HL-60/S4 treated with phorbol 12-myristate 13-acetate at 8.2 ng/mL for 4 days and 3 days (cell line): ENCODE measurements around the gene SURF1.
"Not testable (repeated sequence)": the region's sequence is repeated elsewhere in the genome, so short reads cannot be mapped to it uniquely, and the experiment has no call there.

Experiments used
- in situ Hi-C: fragments of 300-500 bp; cut with MboI; formaldehyde crosslinking; loops from 2 replicates; pipeline ENCODE4 v1.15.0; 2022; ENCODE audit warnings: low sequenced_read_pairs

Gene SURF1, protein sequence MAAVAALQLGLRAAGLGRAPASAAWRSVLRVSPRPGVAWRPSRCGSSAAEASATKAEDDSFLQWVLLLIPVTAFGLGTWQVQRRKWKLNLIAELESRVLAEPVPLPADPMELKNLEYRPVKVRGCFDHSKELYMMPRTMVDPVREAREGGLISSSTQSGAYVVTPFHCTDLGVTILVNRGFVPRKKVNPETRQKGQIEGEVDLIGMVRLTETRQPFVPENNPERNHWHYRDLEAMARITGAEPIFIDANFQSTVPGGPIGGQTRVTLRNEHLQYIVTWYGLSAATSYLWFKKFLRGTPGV

DNA sequence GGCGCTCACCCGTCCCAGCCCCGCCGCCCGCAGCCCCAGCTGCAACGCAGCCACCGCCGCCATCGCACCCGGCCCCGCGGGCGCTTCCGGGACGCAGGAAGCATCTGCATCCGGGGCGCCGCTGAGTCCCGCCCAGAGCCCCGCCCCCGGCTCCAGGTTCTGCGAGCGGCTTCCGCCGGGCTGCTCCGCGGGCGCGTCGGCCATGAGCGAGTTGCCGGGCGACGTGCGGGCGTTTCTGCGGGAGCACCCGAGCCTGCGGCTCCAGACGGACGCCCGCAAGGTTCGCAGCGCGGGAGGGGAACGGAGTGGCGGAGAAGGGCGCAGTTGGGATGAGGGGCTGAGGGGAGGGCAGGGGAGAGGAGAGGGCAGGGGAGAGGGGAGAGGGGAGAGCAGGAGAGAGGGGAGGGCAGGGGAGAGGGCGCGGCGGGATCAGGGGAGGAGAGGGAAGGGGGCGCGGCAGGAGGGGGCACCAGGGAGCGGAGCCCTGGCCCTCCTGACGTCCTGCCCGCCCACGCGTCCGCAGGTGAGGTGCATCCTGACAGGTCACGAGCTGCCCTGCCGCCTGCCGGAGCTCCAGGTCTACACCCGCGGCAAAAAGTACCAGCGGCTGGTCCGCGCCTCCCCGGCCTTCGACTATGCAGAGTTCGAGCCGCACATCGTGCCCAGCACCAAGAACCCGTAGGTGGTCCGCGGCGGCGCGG is at the start of gene SURF1, which contains the start of gene SURF2:
TSS of gene SURF1 (minus strand) at position 97 of the 701 bp plus-strand sequence. CDS start at position 63, 34 bp downstream.
TSS of gene SURF2 (plus strand) at position 160 of the 701 bp plus-strand sequence. CDS start at position 203, 43 bp downstream.
- in situ Hi-C loops, result no loop called here

DNA sequence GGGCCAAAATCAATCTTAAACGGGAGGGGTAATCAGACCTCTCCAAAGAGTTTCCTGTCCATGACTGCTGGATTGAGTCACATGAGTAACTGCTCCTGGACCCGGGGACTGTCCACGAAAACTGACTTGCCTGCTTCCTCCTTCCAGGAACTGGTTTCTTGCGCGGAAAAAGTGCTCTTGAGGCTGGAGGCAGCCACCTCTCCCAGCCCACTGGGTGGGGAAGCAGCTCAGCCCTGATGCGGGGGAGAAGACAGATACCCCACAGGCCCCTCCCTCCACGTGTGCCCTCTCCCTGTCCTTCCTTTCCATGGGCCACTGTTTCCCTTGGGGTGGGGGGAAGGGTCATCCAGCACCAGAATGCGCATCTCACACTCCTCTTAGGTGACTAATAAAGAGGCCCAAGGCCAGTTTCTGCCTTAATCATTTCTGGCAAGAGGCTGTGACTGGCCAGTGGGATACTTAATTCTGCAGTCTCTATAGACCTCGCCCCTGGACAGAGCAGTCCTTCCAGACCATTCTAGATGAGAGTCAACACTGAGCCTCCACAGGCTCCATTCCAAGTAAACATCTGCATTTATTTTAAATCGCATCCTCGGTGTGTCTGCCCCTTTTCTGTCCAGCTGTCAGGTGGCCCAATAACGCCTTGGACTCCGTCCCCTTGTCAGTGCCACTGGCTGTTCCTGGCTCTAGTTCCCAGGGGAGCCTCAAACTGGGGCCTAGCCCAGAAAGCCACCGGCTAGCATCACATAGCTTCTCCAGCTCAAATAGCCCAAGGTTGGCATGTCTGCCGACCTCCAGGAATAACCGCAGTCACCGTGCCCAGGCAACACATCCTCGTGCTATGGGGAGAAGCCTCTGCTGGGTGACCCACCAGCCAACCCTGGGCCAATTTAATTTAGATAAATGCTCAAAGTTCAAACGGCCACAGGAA is 49.5 kb upstream of the SURF1 start:
- in situ Hi-C loops, result no loop called here

DNA sequence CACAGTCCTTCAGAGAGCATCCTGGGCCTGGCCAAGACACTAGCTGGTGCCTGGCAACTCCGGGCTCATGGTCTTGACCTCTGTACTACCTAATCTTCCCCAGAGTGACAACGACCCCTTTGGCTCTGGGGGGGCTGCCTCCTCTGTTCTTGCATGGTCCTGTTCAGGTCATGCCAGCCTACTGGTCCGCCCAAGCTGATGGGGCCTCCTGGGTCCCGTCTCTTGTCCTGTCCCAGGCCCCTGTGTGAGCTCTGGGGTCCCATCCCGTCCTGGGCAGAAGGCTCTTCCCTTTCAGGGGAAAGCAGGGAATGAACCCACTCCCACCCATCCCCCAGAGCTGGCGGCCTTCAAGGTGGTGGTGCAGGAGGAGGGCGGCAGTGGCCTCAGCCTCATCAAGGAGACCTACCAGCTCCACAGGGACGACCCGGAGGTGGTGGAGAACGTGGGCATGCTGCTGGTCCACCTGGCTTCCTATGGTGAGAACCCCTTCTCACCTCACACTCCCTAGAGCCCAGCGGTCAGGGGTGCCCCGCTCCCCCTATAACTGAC is 48.2 kb upstream of the SURF1 start:
- in situ Hi-C loops, result no loop called here

DNA sequence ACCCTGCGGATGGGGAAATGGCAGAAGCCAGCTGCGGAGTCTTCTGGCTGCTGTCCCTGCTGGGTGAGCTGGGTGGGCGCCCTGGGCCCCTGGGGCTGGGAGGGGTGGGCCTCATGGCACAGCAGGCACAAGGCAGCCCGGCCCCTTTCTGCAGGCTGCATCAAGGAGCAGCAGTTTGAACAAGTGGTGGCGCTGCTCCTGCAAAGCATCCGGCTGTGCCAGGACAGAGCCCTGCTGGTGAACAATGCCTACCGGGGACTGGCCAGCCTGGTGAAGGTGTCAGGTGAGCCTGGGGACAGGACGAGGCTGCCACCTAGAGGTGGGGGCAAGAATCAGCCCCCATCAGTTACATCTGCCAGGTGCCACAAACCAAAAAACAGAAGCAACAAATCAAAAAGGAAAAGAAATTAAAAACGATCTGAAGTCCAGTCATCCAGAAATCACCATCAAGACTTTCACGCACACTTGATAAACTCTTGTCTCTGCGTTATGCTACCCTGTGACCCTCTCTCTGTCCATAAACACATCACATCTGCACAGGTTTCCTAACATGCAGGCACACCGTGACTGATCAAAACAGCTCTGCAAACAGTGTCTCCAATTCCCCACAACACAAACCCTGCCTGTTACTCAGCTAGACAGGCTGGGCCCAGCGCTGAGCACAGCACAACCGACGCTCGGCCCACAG is 47.6 kb upstream of the SURF1 start:
- in situ Hi-C loops, result no loop called here

DNA sequence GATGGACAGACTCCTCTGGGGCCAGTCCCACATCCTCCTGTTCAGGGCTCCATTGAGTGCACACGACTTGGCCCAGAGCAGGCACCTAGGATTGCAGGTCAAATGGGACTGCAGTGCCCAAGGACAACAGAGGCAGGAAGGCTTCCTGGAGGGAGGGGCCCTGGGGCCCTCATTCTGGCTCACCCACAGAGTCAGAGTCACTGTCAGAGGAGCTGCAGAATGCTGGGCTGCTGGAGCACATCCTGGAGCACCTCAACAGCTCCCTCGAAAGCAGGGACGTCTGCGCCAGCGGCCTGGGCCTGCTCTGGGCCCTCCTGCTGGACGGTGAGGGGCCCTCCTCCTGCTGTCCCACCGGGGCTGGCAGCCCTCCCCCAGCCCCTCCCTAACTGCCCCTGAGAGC is 46.4 kb upstream of the SURF1 start:
- in situ Hi-C loops, result no loop called here

DNA sequence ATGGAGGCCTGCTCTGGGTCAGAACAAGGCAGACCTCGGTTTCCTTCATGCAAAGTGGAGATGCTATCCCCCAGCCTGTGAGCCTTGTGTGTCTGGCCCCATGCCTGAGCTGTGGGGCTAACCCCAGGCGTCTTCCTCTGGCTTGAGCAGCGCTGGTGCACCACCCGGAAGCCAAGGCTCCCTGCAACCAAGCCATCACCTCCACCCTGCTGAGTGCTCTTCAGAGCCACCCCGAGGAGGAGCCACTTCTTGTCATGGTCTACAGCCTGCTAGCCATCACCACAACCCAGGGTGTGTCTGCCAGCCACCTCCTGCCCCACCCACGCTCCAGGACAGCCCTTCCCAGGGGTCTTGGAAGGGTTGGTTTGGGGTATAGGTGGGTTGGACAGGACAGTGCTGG is 45.3 kb upstream of the SURF1 start:
- in situ Hi-C loops, result no loop called here

DNA sequence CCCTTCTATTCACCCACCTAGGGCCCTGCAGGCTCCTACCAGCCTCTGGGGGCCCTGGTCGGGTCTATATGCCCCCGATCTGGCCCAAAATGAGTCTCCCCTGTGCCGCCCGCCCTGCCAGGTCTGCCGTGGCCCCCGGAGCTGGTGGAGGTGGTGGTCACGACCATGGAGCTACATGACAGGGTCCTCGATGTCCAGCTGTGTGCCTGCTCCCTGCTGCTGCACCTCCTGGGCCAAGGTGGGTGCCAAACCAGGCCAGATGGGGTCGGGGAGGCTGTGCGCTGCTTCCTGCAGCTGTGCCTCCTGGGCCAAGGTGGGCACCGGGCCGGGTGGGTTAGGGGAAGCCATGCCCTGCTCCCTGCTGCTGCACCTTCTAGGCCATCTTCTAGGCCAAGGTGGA is 44.0 kb upstream of the SURF1 start:
- in situ Hi-C loops, result no loop called here

DNA sequence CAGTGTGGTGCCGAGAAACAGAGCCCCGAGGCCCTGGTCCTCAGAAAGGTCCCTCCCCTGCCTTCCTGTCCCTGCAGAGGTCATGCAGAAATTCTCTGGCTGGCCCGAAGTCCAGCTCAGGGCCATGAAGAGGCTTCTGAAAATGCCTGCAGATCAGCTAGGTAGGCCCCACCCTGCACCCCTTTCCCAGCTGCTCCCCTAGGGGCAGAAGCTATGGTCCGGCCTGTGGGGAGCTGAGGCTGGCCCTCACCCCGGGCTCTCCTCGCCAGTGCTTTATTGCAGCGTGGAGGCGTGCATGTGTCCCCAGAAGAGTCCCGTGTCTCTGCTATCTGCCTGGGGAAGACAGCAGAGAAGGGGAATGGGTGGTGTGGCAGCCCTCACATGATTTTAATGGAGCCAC is 41.6 kb upstream of the SURF1 start:
- in situ Hi-C loops, result no loop called here

DNA sequence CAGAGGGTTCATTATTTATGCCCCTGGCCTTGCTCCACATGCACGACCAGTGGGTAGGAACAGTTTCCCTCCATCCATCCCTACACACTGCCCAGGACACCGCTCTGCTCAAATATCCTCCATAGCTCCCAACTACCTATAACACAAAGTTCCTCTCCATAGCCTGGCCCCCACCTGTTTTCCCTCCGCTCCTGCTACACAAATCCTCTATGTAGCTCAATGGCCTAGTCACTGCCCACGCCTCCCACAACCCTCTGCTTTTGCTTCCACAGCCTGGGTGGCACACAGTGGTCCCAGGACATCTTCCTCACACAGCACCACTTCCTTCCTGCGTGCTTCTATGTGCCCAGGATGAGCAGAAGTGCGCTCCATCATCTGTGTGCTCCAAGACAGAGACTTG is 41.1 kb upstream of the SURF1 start:
- in situ Hi-C loops, result no loop called here

DNA sequence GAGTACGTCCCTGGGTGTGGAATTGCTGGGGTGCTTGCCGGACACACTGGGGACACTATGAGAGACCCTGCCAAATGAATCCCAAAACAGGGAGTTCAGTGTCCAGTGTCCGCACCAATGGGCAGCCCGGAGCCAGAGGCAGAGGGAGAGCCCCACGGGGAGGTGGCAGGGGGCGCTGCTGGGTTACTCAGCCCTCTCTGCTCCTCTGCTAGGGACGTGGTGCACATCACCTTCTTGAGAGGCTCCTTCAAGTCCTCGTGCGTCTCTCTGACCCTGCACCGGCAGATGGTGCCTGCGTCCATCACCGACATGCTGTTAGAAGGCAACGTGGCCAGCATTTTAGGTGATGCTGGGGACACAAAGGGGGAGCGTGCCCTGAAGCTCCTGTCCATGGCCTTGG is 40.7 kb upstream of the SURF1 start:
- in situ Hi-C loops, result no loop called here

DNA sequence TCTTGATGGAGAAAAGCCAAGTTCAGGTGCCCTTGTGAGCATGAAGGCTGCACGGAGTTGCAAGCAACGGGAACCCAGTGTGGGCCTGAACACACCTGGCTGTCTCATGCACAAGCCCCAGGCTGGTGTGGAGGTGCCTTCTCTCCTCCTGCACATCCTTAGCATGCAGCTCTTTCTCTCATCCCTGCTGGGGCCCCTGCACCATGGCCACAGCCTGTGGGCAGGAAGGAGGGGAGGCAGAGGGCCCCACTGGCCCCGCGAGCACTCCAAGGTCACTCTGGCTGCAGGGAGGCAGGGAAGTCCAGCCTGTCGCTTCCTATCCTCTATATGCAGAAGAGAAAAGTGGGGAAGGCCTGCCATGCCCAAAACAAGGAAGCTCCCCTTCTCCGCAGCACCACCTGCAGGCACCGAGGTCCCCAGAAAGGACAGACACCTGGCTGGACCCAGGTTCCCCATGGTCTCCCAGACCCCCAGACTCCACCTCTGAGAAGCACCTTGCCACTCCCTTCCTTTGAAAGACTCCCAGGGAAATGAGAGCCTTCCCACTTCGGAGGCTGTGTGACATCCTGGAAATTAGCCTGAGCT is 38.5 kb upstream of the SURF1 start:
- in situ Hi-C loops, result no loop called here

DNA sequence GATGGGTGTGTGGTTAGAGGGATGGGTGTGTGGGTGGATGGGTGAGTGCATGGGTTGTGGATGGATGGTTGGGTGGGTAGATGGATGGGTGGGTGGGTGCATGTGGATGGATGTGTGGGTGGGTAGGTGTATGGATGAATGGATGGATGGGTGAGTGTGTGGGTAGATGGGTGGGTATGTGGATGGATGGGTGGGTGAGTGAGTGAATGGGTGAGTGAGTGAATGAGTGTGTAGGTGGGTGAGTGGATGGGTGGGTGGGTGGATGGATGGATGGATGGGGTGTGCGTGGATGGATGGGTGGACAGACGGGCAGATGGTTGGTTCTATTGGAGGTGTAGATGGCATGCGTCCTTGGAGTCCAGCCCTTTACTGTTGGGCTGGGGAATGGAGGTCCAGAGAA is 37.1 kb upstream of the SURF1 start:
- in situ Hi-C loops, result no loop called here

DNA sequence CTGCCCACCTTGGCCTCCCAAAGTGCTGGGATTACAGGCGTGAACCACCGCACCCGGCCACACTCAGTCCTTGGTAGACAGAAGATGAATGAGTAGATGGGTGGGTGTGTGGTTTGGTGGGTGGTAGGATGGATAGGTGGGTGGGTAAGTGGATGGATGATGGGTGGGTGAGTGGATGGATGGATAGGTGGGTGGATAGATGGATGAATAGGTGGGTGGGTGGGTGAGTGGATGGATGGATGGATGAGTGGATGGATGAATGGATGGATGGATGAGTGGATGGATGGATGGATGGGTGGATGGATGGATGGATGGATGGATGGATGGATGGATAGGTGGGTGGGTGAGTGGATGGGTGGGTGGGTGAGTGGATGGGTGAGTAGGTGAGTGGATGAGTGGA is 36.0 kb upstream of the SURF1 start:
- in situ Hi-C loops, result not testable (repeated sequence)

DNA sequence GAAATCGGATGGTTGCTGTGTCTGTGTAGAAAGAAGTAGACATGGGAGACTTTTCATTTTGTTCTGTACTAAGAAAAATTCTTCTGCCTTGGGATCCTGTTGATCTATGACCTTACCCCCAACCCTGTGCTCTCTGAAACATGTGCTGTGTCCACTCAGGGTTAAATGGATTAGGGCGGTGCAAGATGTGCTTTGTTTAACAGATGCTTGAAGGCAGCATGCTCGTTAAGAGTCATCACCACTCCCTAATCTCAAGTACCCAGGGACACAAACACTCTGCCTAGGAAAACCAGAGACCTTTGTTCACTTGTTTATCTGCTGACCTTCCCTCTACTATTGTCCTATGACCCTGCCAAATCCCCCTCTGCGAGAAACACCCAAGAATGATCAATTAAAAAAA is 35.2 kb upstream of the SURF1 start:
- in situ Hi-C loops, result not testable (repeated sequence)

DNA sequence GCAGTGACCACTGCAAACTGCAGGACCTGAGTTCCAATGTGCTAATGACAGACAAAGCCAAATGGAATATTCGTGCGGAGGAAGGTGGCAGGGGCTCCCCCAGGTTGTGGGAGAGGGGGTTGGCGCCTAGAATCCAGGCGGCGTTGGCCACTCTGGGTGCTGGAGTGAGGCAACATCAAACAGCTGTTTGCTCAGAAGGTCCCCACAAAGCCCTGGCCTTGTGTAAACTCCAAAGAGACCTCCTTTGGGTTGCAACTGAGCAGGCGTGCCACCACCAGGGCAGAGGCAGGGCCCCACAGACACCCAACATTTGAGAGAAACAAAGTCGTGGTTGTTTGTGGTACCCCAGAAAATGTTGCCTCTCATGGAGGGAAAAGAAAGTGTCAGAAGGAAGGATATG is 34.4 kb upstream of the SURF1 start:
- in situ Hi-C loops, result no loop called here

DNA sequence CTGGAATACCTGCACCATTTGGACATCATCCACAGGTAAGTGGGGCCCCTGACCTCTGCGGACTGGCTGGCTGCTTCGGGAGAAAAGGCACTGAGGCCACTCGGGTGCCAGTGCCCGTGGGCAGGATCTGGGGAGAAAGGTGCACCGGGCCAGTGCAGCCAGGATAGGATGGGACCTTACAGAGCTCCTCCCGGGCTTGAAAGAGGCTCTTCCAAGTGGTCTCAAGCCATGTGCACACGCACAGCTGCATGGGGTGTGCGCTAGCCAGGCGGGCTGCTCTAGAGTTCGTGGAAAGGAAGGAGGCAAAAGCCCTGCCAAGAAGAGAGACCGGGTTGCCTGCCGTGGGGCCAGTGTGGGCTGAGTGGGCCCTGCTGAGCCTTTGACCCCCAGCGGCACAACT is 33.3 kb upstream of the SURF1 start:
- in situ Hi-C loops, result no loop called here

DNA sequence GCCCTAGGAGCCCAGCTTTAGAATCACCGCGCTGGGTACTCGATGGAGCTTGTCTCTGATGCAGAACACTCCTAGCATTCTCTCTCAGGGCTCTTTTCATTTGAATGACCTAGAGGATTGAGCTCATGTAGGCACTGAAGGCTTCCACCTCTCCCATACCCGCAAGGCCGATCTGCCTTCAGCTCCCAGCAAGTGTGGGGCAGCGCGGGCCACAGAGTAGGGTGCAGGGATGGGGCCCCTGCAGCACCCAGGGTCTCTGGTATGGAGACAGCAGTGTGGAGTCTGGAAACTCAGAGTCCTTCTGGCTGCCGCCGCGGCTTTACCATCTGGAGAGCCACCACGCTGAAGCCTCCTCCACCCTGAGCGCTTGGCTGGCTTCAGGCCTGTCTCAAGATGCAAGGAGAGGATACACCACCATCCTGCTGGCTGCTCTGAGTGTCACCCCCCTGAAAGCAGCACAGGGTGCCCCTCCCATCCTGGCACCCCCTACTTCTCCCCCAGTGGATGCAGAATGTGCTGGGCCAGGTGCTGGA is 32.8 kb upstream of the SURF1 start:
- in situ Hi-C loops, result no loop called here

DNA sequence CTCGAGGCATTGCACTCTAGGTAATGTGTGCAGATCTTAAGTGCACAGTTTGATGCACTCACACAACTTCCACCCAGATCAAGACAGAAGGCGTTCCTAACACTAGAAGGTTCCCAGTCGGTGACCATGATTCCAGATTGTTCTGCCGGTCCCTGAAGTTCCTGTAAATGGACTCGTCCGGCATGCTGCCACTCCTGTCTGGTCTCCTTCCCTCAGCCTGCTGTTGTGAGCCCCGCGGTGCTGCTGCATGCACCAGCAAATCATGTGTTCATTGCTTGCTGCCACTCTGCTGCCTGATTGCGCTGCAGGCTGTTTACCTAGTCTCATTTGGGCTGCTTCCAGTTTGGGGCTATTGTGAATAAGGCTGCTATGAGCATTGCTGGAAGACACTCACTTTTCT is 31.4 kb upstream of the SURF1 start:
- in situ Hi-C loops, result no loop called here

DNA sequence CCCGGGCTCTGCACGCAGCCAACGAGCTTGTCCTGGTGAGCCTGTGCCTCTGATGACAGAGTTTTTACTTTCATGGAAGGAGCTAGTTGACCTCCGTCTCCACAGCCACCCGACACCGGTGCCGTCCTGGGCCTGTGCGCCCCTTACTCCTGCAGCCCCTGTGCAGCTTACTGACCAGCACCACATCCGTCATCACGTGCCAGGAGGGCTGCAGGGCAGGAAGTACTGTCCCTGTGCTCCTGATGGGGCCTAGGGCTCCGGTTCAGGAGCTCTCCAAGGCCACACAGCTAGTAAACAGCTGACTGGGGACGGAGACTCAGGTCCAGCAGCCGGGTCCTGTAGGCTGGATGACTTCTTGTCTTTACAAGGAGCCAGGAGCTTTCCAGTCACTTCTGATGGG is 30.1 kb upstream of the SURF1 start:
- in situ Hi-C loops, result no loop called here

DNA sequence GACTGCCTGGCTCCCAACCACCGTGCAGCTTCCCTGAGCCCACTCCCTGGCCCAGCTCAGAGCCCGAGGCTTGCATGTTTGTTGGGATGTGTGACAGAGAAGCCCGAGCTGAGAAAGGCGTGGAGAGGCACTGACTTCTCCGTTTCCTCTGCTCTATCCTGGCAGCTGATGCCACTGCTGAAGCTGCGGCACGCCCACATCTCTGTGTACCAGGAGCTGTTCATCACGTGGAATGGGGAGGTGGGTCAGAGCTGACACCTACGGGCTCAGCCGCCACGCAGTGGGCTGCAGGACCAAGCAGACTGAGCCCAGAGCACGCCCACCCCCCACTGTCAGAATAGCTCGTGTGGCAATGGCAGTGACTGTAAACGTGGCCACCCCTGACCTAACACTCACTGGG is 29.2 kb upstream of the SURF1 start:
- in situ Hi-C loops, result no loop called here
